Parathyroid adenoma (tissue), 2 donors: ENCODE results near the gene RNF2.

Experiments
- H2AFZ ChIP-seq: fragments of 300-600 bp; sonication (generic); one replicate; pipeline ENCODE4 v1.7.0; 2017; ENCODE audit warnings: antibody characterized with exemption, mild to moderate bottlenecking
- H3K27ac ChIP-seq: fragments of 300-600 bp; sonication (generic); one replicate; pipeline ENCODE4 v1.7.0; 2017
- H3K27me3 ChIP-seq: fragments of 300-600 bp; sonication (generic); one replicate; pipeline ENCODE4 v1.7.0; 2017; ENCODE audit warnings: low read length; ENCODE audit not compliant: control insufficient read depth, insufficient read depth
- H3K36me3 ChIP-seq: fragments of 300-600 bp; sonication (generic); one replicate; pipeline ENCODE4 v1.7.0; 2017; ENCODE audit warnings: low read length; ENCODE audit not compliant: control insufficient read depth, insufficient read depth
- H3K4me1 ChIP-seq: fragments of 300-600 bp; sonication (generic); one replicate; pipeline ENCODE4 v1.7.0; 2017; ENCODE audit warnings: control low read depth
- H3K4me2 ChIP-seq: fragments of 300-600 bp; sonication (generic); one replicate; pipeline ENCODE4 v1.7.0; 2017; ENCODE audit warnings: low read length
- H3K4me3 ChIP-seq: fragments of 300-600 bp; sonication (generic); one replicate; pipeline ENCODE4 v1.7.0; 2017; ENCODE audit warnings: low read depth, low read length
- H3K79me2 ChIP-seq: fragments of 300-600 bp; sonication (generic); one replicate; pipeline ENCODE4 v1.7.0; 2017; ENCODE audit warnings: control low read depth
- H3K9ac ChIP-seq: fragments of 300-600 bp; sonication (generic); one replicate; pipeline ENCODE4 v1.7.0; 2017; ENCODE audit warnings: mild to moderate bottlenecking
- H3K9me3 ChIP-seq: fragments of 300-600 bp; sonication (generic); one replicate; pipeline ENCODE4 v1.7.0; 2017; ENCODE audit warnings: low read length; ENCODE audit not compliant: control insufficient read depth
- TF ChIP-seq, protein P1 (sequence below): fragments of 300-600 bp; sonication (generic); IDR thresholded peaks from one replicate; pipeline ENCODE4 v1.7.0; 2017; ENCODE audit warnings: antibody characterized with exemption, mild to moderate bottlenecking
- donor health status: primary hyperparathyroidism.

RNF2 gene

DNA sequence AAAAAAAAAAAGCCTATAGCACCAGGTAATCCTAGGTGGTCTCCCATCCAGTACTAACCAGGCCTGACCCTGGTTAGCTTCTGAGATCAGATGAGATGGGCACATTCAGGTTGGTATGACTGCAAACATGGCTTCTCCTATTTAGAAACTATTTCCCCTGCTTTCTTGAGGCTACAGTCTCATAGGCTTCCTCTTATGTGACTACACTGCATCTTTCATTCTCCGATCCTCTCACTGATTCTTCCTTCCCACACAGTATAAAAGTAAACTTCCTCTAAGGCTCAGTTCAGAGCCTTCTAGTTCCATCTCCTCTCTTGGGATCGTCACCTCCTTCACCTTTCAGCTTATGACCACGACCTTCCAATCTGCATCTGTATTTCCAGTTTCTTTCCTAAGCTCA, 30.4 kb upstream of the RNF2 start:
- no peak overlapping the region for H3K4me2 ChIP-seq
- no peaks in the 10 kb centered on the region for H3K36me3 ChIP-seq
- no peaks in the 10 kb centered on the region for H3K9me3 ChIP-seq
- TF ChIP-seq, protein P1, sequence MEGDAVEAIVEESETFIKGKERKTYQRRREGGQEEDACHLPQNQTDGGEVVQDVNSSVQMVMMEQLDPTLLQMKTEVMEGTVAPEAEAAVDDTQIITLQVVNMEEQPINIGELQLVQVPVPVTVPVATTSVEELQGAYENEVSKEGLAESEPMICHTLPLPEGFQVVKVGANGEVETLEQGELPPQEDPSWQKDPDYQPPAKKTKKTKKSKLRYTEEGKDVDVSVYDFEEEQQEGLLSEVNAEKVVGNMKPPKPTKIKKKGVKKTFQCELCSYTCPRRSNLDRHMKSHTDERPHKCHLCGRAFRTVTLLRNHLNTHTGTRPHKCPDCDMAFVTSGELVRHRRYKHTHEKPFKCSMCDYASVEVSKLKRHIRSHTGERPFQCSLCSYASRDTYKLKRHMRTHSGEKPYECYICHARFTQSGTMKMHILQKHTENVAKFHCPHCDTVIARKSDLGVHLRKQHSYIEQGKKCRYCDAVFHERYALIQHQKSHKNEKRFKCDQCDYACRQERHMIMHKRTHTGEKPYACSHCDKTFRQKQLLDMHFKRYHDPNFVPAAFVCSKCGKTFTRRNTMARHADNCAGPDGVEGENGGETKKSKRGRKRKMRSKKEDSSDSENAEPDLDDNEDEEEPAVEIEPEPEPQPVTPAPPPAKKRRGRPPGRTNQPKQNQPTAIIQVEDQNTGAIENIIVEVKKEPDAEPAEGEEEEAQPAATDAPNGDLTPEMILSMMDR: no peak
- no peak overlapping the region for H2AFZ ChIP-seq
- H3K27me3 ChIP-seq: no peaks in the 10 kb centered on the region
- no peak overlapping the region for H3K9ac ChIP-seq
- H3K79me2 ChIP-seq: no peaks in the 10 kb centered on the region
- no peaks in the 10 kb centered on the region for H3K4me1 ChIP-seq
- no peak overlapping the region for H3K4me3 ChIP-seq
- no peak overlapping the region for H3K27ac ChIP-seq

DNA sequence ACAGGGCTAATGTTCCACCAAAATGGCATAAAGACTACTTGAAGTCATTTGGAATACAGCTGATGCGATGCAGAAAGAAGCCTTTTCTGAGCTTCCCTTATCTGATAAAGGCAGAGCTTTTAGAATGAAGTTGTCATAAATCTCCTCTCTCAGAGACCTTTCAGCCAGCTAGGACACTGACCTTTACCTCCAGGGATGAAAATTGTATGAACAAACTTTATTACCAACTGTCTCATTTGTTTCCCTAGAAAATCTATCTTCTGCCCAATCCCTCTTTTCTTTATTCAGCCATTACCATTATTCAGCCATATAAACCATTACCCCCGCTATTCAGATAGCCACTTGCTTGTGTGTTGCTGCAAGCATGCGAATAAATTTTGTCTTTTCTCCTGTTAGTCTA, 29.7 kb upstream of the RNF2 start:
- Histone ChIP-seq H3K27me3 (no peaks in the 10 kb centered on the region), H3K9me3 (no peaks in the 10 kb centered on the region), H3K4me2 (no peak overlapping the region), H3K9ac (no peak overlapping the region), H3K27ac (no peak overlapping the region), H3K36me3 (no peaks in the 10 kb centered on the region), H2AFZ (no peak overlapping the region), H3K4me1 (no peaks in the 10 kb centered on the region), H3K79me2 (no peaks in the 10 kb centered on the region), H3K4me3 (no peak overlapping the region)
- TF ChIP-seq, protein P1: no peak

DNA sequence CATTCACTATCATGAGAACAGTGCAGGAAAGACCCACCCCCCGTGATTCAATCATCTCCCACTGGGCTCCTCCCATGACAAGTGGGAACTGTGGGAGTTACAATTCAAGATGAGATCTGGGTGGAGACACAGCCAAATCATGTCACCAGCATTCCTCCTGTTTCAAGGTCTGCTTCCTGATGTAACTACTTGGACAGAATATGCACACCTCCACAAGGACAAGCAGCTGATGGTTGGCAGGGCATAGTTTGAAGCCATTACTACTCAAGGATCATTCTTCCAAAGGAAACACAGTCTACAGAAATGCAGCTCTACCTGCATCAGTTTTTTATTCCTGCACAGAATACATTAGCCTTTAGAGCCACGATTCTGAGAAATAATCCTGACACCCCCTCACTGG, 28.5 kb upstream of the RNF2 start:
- TF ChIP-seq, protein P1: no peak
- no peak overlapping the region for H3K27ac ChIP-seq
- H2AFZ ChIP-seq: no peak overlapping the region
- H3K36me3 ChIP-seq: no peaks in the 10 kb centered on the region
- H3K9me3 ChIP-seq: no peaks in the 10 kb centered on the region
- no peaks in the 10 kb centered on the region for H3K4me1 ChIP-seq
- no peaks in the 10 kb centered on the region for H3K79me2 ChIP-seq
- no peak overlapping the region for H3K4me3 ChIP-seq
- H3K4me2 ChIP-seq: no peak overlapping the region
- H3K9ac ChIP-seq: no peak overlapping the region
- no peaks in the 10 kb centered on the region for H3K27me3 ChIP-seq

DNA sequence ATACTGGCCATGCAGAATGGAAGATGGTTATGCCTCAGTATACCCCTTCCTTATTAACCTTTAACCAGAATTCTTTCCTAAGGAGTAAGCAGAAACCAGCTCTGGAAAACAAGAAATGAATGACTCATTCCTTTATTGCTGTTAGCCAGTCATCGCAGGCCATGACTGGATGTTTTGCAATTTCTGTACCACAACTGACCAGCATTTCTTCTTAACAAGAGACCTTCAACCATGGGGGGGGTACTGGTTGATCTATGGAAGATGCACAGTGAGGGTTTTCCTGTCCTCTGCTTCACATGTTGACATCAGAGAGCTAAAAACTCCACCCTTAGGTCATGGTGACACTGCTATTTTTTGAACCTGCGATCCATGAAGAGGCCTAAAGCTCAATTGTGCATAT, 28.0 kb upstream of the RNF2 start:
- Histone ChIP-seq H2AFZ (no peak overlapping the region), H3K4me1 (no peaks in the 10 kb centered on the region), H3K27ac (no peak overlapping the region), H3K4me3 (no peak overlapping the region), H3K27me3 (no peaks in the 10 kb centered on the region), H3K9ac (no peak overlapping the region), H3K36me3 (no peaks in the 10 kb centered on the region), H3K4me2 (no peak overlapping the region), H3K9me3 (no peaks in the 10 kb centered on the region), H3K79me2 (no peaks in the 10 kb centered on the region)
- TF ChIP-seq, protein P1: no peak

GRCh38 chr1:185017966-185018365, 27.4 kb upstream of the RNF2 start:
- Histone ChIP-seq H3K79me2 (no peaks in the 10 kb centered on the region), H3K4me2 (no peak overlapping the region), H3K9me3 (no peaks in the 10 kb centered on the region), H2AFZ (no peak overlapping the region), H3K27ac (no peak overlapping the region), H3K4me3 (no peak overlapping the region), H3K4me1 (no peaks in the 10 kb centered on the region), H3K36me3 (no peaks in the 10 kb centered on the region), H3K27me3 (no peaks in the 10 kb centered on the region), H3K9ac (no peak overlapping the region)
- TF ChIP-seq, protein P1: no peak
